Neutrophil (primary cell): ENCODE data around the gene EFTUD2.

Source experiments
- H3K27ac ChIP-seq: fragments of 200-600 bp; sonication (generic); 2 replicates; pipeline ENCODE4 v1.5.1; 2016; ENCODE audit warnings: mild to moderate bottlenecking, moderate library complexity
- H3K27me3 ChIP-seq: fragments of 200-600 bp; sonication (generic); 2 replicates; pipeline ENCODE4 v1.6.0; 2016; ENCODE audit warnings: mild to moderate bottlenecking
- H3K36me3 ChIP-seq: fragments of 200-600 bp; sonication (generic); 2 replicates; pipeline ENCODE4 v1.5.1; 2017
- H3K4me1 ChIP-seq, 2 experiments: fragments of 200-600 bp in 1 of 2; sonication (generic) in 1 of 2; 1 replicate in 1 of 2; 2 replicates in 1 of 2; pipeline versions ENCODE4 v1.5.1 to v1.6.1; 2013 to 2016; ENCODE audit warnings: low read depth in 1 of 2, low read length in 1 of 2, mild to moderate bottlenecking in 1 of 2, moderate library complexity in 1 of 2; ENCODE audit not compliant: control insufficient read depth in 1 of 2, insufficient read depth in 1 of 2
- H3K4me3 ChIP-seq, 2 experiments: fragments of 200-600 bp in 1 of 2; sonication (generic) in 1 of 2; 1 replicate in 1 of 2; 2 replicates in 1 of 2; pipeline ENCODE4 v1.5.1; 2013 to 2016; ENCODE audit warnings: low read depth in 1 of 2, low read length in 1 of 2, mild to moderate bottlenecking in 1 of 2, moderate library complexity in 1 of 2
- H3K9me3 ChIP-seq: fragments of 200-600 bp; sonication (generic); 2 replicates; pipeline ENCODE4 v1.5.1; 2016
- TF ChIP-seq, protein P1 (sequence below): fragments of 200-600 bp; sonication (generic); IDR thresholded peaks from 2 replicates; pipeline ENCODE4 v1.5.1; 2016; ENCODE audit warnings: antibody characterized with exemption

The EFTUD2 gene

DNA sequence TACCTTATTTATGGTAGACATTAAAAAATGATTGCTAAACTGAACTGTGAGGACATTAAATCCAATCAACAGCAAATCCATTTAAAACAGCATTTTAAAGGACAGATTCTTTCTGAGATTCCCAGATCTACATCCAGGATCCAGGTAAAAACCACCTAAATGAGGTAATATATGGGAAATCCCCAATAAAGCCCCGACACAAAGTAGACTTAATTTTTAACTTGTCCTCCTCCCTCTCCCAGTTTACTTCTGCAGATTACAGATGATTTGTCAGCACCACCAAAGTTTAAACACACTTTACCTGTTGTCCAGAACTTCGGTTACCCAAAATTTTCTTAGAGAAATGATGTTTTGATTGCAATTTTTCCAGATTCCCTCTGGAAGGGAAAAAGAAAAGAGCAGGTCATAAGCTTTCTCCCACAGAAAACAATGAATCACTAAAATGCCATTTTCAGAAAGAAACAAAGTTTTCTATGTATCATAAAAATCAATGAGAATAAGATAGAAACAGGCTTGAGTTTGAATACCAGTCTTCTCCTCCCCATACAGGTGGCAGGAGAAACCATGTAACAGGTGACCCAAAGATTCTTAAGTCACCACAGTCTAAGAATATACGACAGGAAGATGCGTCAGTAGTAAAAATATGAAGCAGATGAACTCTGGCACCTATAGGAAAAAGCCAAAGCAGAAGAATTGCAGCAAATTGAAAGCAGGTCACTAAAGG, 92.0 kb downstream of the EFTUD2 start:
- Histone ChIP-seq H3K9me3 (no peaks in the 10 kb centered on the region), H3K4me1 (no peaks in the 10 kb centered on the region), H3K36me3 (no peaks in the 10 kb centered on the region), H3K4me3 (no peak overlapping the region), H3K27me3 (peaks cover 37% of the 10 kb centered on the region), H3K27ac (no peak overlapping the region)
- TF ChIP-seq, protein P1, sequence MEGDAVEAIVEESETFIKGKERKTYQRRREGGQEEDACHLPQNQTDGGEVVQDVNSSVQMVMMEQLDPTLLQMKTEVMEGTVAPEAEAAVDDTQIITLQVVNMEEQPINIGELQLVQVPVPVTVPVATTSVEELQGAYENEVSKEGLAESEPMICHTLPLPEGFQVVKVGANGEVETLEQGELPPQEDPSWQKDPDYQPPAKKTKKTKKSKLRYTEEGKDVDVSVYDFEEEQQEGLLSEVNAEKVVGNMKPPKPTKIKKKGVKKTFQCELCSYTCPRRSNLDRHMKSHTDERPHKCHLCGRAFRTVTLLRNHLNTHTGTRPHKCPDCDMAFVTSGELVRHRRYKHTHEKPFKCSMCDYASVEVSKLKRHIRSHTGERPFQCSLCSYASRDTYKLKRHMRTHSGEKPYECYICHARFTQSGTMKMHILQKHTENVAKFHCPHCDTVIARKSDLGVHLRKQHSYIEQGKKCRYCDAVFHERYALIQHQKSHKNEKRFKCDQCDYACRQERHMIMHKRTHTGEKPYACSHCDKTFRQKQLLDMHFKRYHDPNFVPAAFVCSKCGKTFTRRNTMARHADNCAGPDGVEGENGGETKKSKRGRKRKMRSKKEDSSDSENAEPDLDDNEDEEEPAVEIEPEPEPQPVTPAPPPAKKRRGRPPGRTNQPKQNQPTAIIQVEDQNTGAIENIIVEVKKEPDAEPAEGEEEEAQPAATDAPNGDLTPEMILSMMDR = no peak

DNA sequence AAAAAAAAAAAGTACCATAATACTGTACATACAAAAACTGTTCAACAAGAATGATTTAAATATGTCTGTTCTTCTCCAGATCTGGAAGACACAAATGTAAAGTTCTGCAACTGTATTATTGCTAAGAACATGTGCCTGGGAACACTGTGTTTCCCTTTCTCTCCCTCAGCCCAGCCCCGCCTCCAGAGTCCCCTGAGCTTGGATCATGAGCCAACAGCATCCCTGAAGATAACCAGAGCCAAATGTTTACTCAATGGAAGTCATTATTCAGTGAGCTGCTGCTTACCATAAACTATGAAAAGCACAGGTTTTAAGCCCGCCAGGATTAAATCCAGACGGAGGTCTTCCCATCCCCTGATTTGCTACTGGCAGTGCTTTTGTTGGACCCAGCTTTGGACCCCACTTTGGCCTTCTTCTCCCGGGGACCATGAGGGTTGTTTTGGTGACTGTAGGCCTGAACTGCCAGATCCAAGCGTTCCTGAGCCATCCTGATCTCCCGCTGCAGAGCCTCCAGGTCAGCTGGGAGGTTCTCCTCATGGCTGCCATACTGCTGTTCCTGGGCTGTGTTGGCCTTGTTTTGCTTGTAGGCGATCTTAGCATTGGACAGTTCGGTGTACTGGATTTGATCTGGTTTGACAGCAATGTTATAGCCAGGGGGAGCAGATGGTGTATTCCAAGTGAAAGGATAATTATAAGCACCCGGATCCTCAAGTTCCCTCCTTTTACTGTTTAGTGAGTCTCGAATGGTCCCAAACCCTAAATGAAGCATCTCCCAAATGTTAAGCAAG, 94.7 kb downstream of the EFTUD2 start:
- Histone ChIP-seq H3K9me3 (no peaks in the 10 kb centered on the region), H3K36me3 (no peaks in the 10 kb centered on the region), H3K4me3 (no peak overlapping the region), H3K27ac (no peak overlapping the region), H3K4me1 (no peaks in the 10 kb centered on the region), H3K27me3 (peaks cover 43% of the 10 kb centered on the region)
- TF ChIP-seq, protein P1 = no peak

DNA sequence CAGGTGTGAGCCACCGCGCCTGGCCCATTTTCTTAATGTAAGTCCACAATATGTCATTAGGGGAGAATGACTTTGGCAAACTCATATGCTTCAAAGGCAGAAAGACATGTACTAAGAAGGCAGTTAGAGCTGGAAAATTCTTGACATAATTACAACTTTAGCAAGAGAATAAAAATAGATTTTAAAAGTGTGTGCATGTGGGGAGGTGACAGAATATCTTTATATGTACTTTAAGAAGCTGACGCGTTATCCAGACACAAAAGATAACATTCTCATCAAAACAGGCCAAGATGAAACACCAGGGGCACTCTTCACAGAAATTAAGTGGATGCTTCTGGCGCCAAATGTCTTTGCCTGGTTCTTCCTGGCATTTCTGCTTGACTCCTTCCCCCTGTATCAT, 97.4 kb downstream of the EFTUD2 start:
- Histone ChIP-seq H3K27ac (no peak overlapping the region), H3K36me3 (no peaks in the 10 kb centered on the region)

More for the DNA sequence above, 97.4 kb downstream of the EFTUD2 start:
- H3K4me3 ChIP-seq = no peak overlapping the region
- no peaks in the 10 kb centered on the region for H3K9me3 ChIP-seq
- H3K27me3 ChIP-seq = peaks cover 27% of the 10 kb centered on the region
- TF ChIP-seq, protein P1 = no peak
- no peaks in the 10 kb centered on the region for H3K4me1 ChIP-seq
